Measurements from ENCODE around the gene COX4I1. TPM values are rescaled to one million over a fixed set of nuclear protein-coding genes. Genes with fewer than 3 reads are reported as not detected.

Gene COX4I1
- total RNA-seq, 1 donor from 2014 or later: 459 TPM

DNA sequence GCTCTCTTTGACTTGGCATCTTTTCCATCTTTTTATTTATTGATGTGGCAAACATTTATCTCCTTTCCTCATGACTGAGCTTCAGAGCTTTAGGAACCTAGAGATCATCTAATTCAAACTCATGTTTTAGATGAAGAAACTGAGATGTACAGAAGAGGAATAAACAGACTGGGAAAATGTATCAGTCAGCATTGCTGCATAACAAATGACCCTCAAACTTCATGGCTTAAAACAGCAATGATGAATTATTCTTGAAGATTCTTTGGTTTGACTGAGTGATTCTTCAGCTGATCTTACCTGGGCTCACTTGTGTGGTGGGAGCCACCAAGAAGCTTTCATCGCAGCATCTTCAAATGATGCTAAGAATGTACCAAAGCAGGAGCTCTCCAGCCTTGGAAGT lies 55.4 kb downstream of the COX4I1 start:
- no peak overlapping the region for H3K27ac ChIP-seq (ENCODE audit: low read depth, low read length)
- no peak for DNase-seq (ENCODE audit: low read depth)
- peak overlapping the region; percentile 12 for H3K27ac Mint-ChIP-seq (ENCODE audit: unreplicated experiment)
- H3K27me3 Mint-ChIP-seq (ENCODE audit: low read depth, unreplicated experiment): peaks cover 64% of the 10 kb centered on the region
- no peak overlapping the region for H3K9ac ChIP-seq (ENCODE audit: low read length)
- H3K36me3 ChIP-seq (ENCODE audit: insufficient read depth, low read length): no peaks in the 10 kb centered on the region
- TF ChIP-seq EZH2 (IDR thresholded peaks at IDR 0.05; ENCODE audit: insufficient read depth, low read length): no peak
- TF ChIP-seq, protein P1, sequence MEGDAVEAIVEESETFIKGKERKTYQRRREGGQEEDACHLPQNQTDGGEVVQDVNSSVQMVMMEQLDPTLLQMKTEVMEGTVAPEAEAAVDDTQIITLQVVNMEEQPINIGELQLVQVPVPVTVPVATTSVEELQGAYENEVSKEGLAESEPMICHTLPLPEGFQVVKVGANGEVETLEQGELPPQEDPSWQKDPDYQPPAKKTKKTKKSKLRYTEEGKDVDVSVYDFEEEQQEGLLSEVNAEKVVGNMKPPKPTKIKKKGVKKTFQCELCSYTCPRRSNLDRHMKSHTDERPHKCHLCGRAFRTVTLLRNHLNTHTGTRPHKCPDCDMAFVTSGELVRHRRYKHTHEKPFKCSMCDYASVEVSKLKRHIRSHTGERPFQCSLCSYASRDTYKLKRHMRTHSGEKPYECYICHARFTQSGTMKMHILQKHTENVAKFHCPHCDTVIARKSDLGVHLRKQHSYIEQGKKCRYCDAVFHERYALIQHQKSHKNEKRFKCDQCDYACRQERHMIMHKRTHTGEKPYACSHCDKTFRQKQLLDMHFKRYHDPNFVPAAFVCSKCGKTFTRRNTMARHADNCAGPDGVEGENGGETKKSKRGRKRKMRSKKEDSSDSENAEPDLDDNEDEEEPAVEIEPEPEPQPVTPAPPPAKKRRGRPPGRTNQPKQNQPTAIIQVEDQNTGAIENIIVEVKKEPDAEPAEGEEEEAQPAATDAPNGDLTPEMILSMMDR (IDR thresholded peaks at IDR 0.05; ENCODE audit: insufficient read depth, low read depth, low read length): no peak
- H3K4me3 Mint-ChIP-seq (ENCODE audit: unreplicated experiment): no peak overlapping the region
- no peaks in the 10 kb centered on the region for H4K20me1 ChIP-seq (ENCODE audit: insufficient read depth, low read length)
- H3K4me1 ChIP-seq (ENCODE audit: insufficient read depth, low read length): no peaks in the 10 kb centered on the region
- H3K9me3 Mint-ChIP-seq (ENCODE audit: unreplicated experiment): peaks cover 9% of the 10 kb centered on the region
- no peaks in the 10 kb centered on the region for H3K36me3 Mint-ChIP-seq (ENCODE audit: low read depth, unreplicated experiment)
- H2AFZ ChIP-seq (ENCODE audit: low read depth, low read length): no peak overlapping the region
- no peak overlapping the region for H3K4me2 ChIP-seq (ENCODE audit: low read length)
- no peak for FAIRE-seq
- no peak overlapping the region for H3K4me3 ChIP-seq (ENCODE audit: insufficient read depth, low read depth, low read length)
- no peaks in the 10 kb centered on the region for H3K9me3 ChIP-seq (ENCODE audit: insufficient read depth, low read depth, low read length)
- H3K4me1 Mint-ChIP-seq (ENCODE audit: low read depth, unreplicated experiment): no peaks in the 10 kb centered on the region
- H3K79me2 ChIP-seq (ENCODE audit: insufficient read depth, low read length): no peaks in the 10 kb centered on the region
- H3K27me3 ChIP-seq (ENCODE audit: insufficient read depth, low read length): peaks cover 7% of the 10 kb centered on the region

DNA sequence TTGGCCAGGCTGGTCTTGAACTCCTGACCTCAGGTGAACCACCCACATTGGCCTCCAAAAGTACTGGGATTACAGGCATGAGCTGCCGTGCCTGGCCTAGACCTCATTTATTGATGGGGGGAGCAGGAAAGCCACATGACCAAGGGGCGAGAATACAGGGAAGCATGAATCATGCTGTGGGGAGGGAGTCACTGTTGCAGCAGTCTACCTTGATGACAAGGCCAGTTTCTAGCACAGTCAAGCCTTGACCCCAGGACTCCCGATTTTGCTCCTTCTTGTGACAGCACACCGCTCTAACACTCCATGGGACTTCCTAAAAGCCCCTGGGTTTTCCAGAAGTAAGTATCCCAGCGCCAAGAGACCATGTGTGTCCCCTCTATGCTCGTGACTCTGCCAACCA lies 56.6 kb downstream of the COX4I1 start:
- peaks cover 62% of the 10 kb centered on the region for H3K27me3 Mint-ChIP-seq (ENCODE audit: low read depth, unreplicated experiment)
- peaks cover 4% of the 10 kb centered on the region for H3K9me3 Mint-ChIP-seq (ENCODE audit: unreplicated experiment)
- Histone ChIP-seq H3K4me3 (ENCODE audit: insufficient read depth, low read depth, low read length) (no peak overlapping the region), H3K4me1 (ENCODE audit: insufficient read depth, low read length) (no peaks in the 10 kb centered on the region), H3K79me2 (ENCODE audit: insufficient read depth, low read length) (no peaks in the 10 kb centered on the region), H3K36me3 (ENCODE audit: insufficient read depth, low read length) (no peaks in the 10 kb centered on the region), H3K27me3 (ENCODE audit: insufficient read depth, low read length) (peaks cover 7% of the 10 kb centered on the region), H3K27ac (ENCODE audit: low read depth, low read length) (no peak overlapping the region), H4K20me1 (ENCODE audit: insufficient read depth, low read length) (no peaks in the 10 kb centered on the region), H3K9me3 (ENCODE audit: insufficient read depth, low read depth, low read length) (no peaks in the 10 kb centered on the region), H3K4me2 (ENCODE audit: low read length) (no peak overlapping the region), H3K9ac (ENCODE audit: low read length) (no peak overlapping the region), H2AFZ (ENCODE audit: low read depth, low read length) (no peak overlapping the region)
- no peak overlapping the region for H3K27ac Mint-ChIP-seq (ENCODE audit: unreplicated experiment)
- H3K36me3 Mint-ChIP-seq (ENCODE audit: low read depth, unreplicated experiment): no peaks in the 10 kb centered on the region
- DNase-seq (ENCODE audit: low read depth) (no peak), FAIRE-seq (no peak)
- H3K4me1 Mint-ChIP-seq (ENCODE audit: low read depth, unreplicated experiment): no peaks in the 10 kb centered on the region
- TF ChIP-seq EZH2 (IDR thresholded peaks at IDR 0.05; ENCODE audit: insufficient read depth, low read length): no peak
- TF ChIP-seq, protein P1 (IDR thresholded peaks at IDR 0.05; ENCODE audit: insufficient read depth, low read depth, low read length): no peak
- H3K4me3 Mint-ChIP-seq (ENCODE audit: unreplicated experiment): no peak overlapping the region

GRCh38 chr16:85856585-85856984 lies 57.1 kb downstream of the COX4I1 start:
- DNase-seq (ENCODE audit: low read depth) (no peak), FAIRE-seq (no peak)
- Histone ChIP-seq H3K9ac (ENCODE audit: low read length) (no peak overlapping the region), H3K4me1 (ENCODE audit: insufficient read depth, low read length) (no peaks in the 10 kb centered on the region), H3K4me3 (ENCODE audit: insufficient read depth, low read depth, low read length) (no peak overlapping the region), H4K20me1 (ENCODE audit: insufficient read depth, low read length) (no peaks in the 10 kb centered on the region), H3K36me3 (ENCODE audit: insufficient read depth, low read length) (no peaks in the 10 kb centered on the region), H3K4me2 (ENCODE audit: low read length) (no peak overlapping the region), H3K27ac (ENCODE audit: low read depth, low read length) (no peak overlapping the region), H3K27me3 (ENCODE audit: insufficient read depth, low read length) (peaks cover 5% of the 10 kb centered on the region), H3K79me2 (ENCODE audit: insufficient read depth, low read length) (no peaks in the 10 kb centered on the region), H3K9me3 (ENCODE audit: insufficient read depth, low read depth, low read length) (no peaks in the 10 kb centered on the region), H2AFZ (ENCODE audit: low read depth, low read length) (no peak overlapping the region)
- Mint-ChIP-seq H3K9me3 (ENCODE audit: unreplicated experiment) (peaks cover 4% of the 10 kb centered on the region), H3K36me3 (ENCODE audit: low read depth, unreplicated experiment) (no peaks in the 10 kb centered on the region), H3K27me3 (ENCODE audit: low read depth, unreplicated experiment) (peaks cover 58% of the 10 kb centered on the region), H3K27ac (ENCODE audit: unreplicated experiment) (no peak overlapping the region), H3K4me1 (ENCODE audit: low read depth, unreplicated experiment) (no peaks in the 10 kb centered on the region), H3K4me3 (ENCODE audit: unreplicated experiment) (no peak overlapping the region)
- no peak for TF ChIP-seq EZH2 (IDR thresholded peaks at IDR 0.05; ENCODE audit: insufficient read depth, low read length)
- TF ChIP-seq, protein P1 (IDR thresholded peaks at IDR 0.05; ENCODE audit: insufficient read depth, low read depth, low read length): no peak

Other genes with a start within 250 kb of the COX4I1 start
- 30.1 and 35.0 TPM in 2 replicates for gene GSE1, start 186.4 kb upstream of the COX4I1 start, total RNA-seq
- 2.2 and 3.4 TPM in 2 replicates for gene GINS2, start 110.7 kb upstream of the COX4I1 start, total RNA-seq
- gene C16orf74, start 48.6 kb upstream of the COX4I1 start, total RNA-seq: 2.6 and 4.7 TPM in 2 replicates
- 41.3 and 42.7 TPM in 2 replicates for gene EMC8, start 151 bp upstream of the COX4I1 start, total RNA-seq
- gene IRF8, start 99.5 kb downstream of the COX4I1 start, total RNA-seq: 0.41 and 0.59 TPM in 2 replicates

All from astrocyte (in vitro differentiated cells and primary cell).